ENCODE measurements around the gene KEAP1. TPM values are rescaled to one million over a fixed set of nuclear protein-coding genes. Genes with fewer than 3 reads are reported as not detected.

Gene KEAP1
- total RNA-seq, 1 donor from 2014 or later: 71.2 TPM

GRCh38 chr19:10454267-10454666 is 48.9 kb downstream of the KEAP1 start:
- TF ChIP-seq CTCF (conservative IDR thresholded peaks at IDR 0.05): no peak
- Mint-ChIP-seq H3K9me3 (no peaks in the 10 kb centered on the region), H3K27ac (no peak overlapping the region), H3K36me3 (no peaks in the 10 kb centered on the region), H3K4me1 (ENCODE audit: unreplicated experiment) (peaks cover 15% of the 10 kb centered on the region), H3K4me3 (no peak overlapping the region), H3K27me3 (peaks cover 8% of the 10 kb centered on the region)
- no peak for DNase-seq (ENCODE audit: extremely low spot score, unreplicated experiment)

GRCh38 chr19:10453852-10454251 is 49.3 kb downstream of the KEAP1 start:
- no peak overlapping the region for H3K27ac Mint-ChIP-seq
- H3K27me3 Mint-ChIP-seq: peaks cover 12% of the 10 kb centered on the region
- no peaks in the 10 kb centered on the region for H3K36me3 Mint-ChIP-seq
- no peak for TF ChIP-seq CTCF (conservative IDR thresholded peaks at IDR 0.05)
- no peak overlapping the region for H3K4me3 Mint-ChIP-seq
- no peaks in the 10 kb centered on the region for H3K9me3 Mint-ChIP-seq
- peaks cover 15% of the 10 kb centered on the region for H3K4me1 Mint-ChIP-seq (ENCODE audit: unreplicated experiment)
- no peak for DNase-seq (ENCODE audit: extremely low spot score, unreplicated experiment)

- H3K27me3 Mint-ChIP-seq: peaks cover 15% of the 10 kb centered on the region
- H3K36me3 Mint-ChIP-seq: no peaks in the 10 kb centered on the region
- no peak for TF ChIP-seq CTCF (conservative IDR thresholded peaks at IDR 0.05)
- peaks cover 15% of the 10 kb centered on the region for H3K4me1 Mint-ChIP-seq (ENCODE audit: unreplicated experiment)
- H3K9me3 Mint-ChIP-seq: no peaks in the 10 kb centered on the region
- no peak overlapping the region for H3K4me3 Mint-ChIP-seq
- no peak for DNase-seq (ENCODE audit: extremely low spot score, unreplicated experiment)
- no peak overlapping the region for H3K27ac Mint-ChIP-seq
Observed at GRCh38 chr19:10452726-10453618, 50.2 kb downstream of the KEAP1 start.

GRCh38 chr19:10450853-10451609 is 52.1 kb downstream of the KEAP1 start:
- peaks cover 19% of the 10 kb centered on the region for H3K27me3 Mint-ChIP-seq
- DNase-seq (ENCODE audit: extremely low spot score, unreplicated experiment): no peak
- H3K4me3 Mint-ChIP-seq: no peak overlapping the region
- H3K36me3 Mint-ChIP-seq: no peaks in the 10 kb centered on the region
- TF ChIP-seq CTCF (conservative IDR thresholded peaks at IDR 0.05): no peak
- peaks cover 15% of the 10 kb centered on the region for H3K4me1 Mint-ChIP-seq (ENCODE audit: unreplicated experiment)
- no peak overlapping the region for H3K27ac Mint-ChIP-seq
- no peaks in the 10 kb centered on the region for H3K9me3 Mint-ChIP-seq

GRCh38 chr19:10450191-10450852 is 52.8 kb downstream of the KEAP1 start:
- Mint-ChIP-seq H3K4me1 (ENCODE audit: unreplicated experiment) (peaks cover 15% of the 10 kb centered on the region), H3K9me3 (no peaks in the 10 kb centered on the region), H3K4me3 (no peak overlapping the region), H3K27ac (no peak overlapping the region), H3K36me3 (no peaks in the 10 kb centered on the region), H3K27me3 (peaks cover 19% of the 10 kb centered on the region)
- no peak for DNase-seq (ENCODE audit: extremely low spot score, unreplicated experiment)
- no peak for TF ChIP-seq CTCF (conservative IDR thresholded peaks at IDR 0.05)
